A549 (cell line): ENCODE results near the gene ARHGEF6.

Experiments used
- BCL3 ChIP-seq: fragments of >200 bp; sonication (Bioruptor Twin); formaldehyde crosslinking; IDR thresholded peaks from 3 replicates; pipeline ENCODE4 v1.6.1; 2016
- BHLHE40 ChIP-seq: IDR thresholded peaks from 2 replicates; pipeline ENCODE4 v1.6.1; 2012; ENCODE audit warnings: low read depth, low read length, inconsistent platforms
- CTCF ChIP-seq: fragments of >200 bp; sonication (Bioruptor Twin); formaldehyde crosslinking; IDR thresholded peaks from 3 replicates; pipeline ENCODE4 v1.5.1; 2016
- EHMT2 ChIP-seq: fragments of 200-600 bp; sonication (generic); IDR thresholded peaks from 2 replicates; pipeline ENCODE4 v1.6.1; 2016; ENCODE audit warnings: antibody characterized with exemption, low read depth, mild to moderate bottlenecking, moderate library complexity
- HOXA7 ChIP-seq: fragments of 250-450 bp; sonication (Bioruptor Pico); IDR thresholded peaks from 2 replicates; pipeline ENCODE4 v1.5.0; 2020; ENCODE audit warnings: mild to moderate bottlenecking, moderate library complexity
- PHF8 ChIP-seq: fragments of 200-600 bp; sonication (generic); IDR thresholded peaks from 2 replicates; pipeline ENCODE4 v1.6.1; 2016; ENCODE audit warnings: low read depth, mild to moderate bottlenecking, antibody characterized with exemption, moderate library complexity, borderline replicate concordance
- POLR2A ChIP-seq: IDR thresholded peaks from 2 replicates; pipeline ENCODE4 v1.6.1; 2012; ENCODE audit warnings: mild to moderate bottlenecking, low read length
- RCOR1 ChIP-seq: fragments of 150-350 bp; IDR thresholded peaks from 2 replicates; pipeline ENCODE4 v1.6.1; 2014; ENCODE audit warnings: antibody characterized with exemption, low read length, low read depth
- REST ChIP-seq: fragments of 200-600 bp; sonication (generic); IDR thresholded peaks from 2 replicates; pipeline ENCODE4 v1.6.1; 2016; ENCODE audit warnings: antibody characterized with exemption, mild to moderate bottlenecking, moderate library complexity
- SREBF2 ChIP-seq: fragments of 450-650 bp; IDR thresholded peaks from 2 replicates; pipeline ENCODE4 v1.6.1; 2014; ENCODE audit warnings: mild to moderate bottlenecking, moderate library complexity

GRCh38 chrX:136780241-136780640 is 491 bp downstream of the ARHGEF6 start:
- TF ChIP-seq CTCF: no peak
- TF ChIP-seq POLR2A: no peak
- TF ChIP-seq BCL3: no peak
- TF ChIP-seq PHF8: no peak
- no peak for TF ChIP-seq REST
- no peak for TF ChIP-seq BHLHE40
- no peak for TF ChIP-seq HOXA7 (CRISPR knock-in tag)
- no peak for TF ChIP-seq RCOR1
- TF ChIP-seq EHMT2: no peak
- TF ChIP-seq SREBF2: no peak
